Measurements from ENCODE around the gene SELENOS. TPM values are rescaled to one million over a fixed set of nuclear protein-coding genes. Genes with fewer than 3 reads are reported as not detected.

Gene SELENOS
- total RNA-seq, 2 donors from 2014 or later = 66.9 to 100 TPM

GRCh38 chr15:101267320-101268104 is 9.8 kb downstream of the SELENOS start:
- intact Hi-C loops (cut with DNase I) = loop anchor here (5.0 kb wide), 1 partner anchor 350 kb away; the partner anchor contains the start of gene LRRK1
- Histone ChIP-seq H3K4me3 (no peak overlapping the region), H3K36me3 (peaks cover 0 to 20% of the 10 kb centered on the region in 2 donors), H3K27ac (no peak overlapping the region), H3K9me3 (no peaks in the 10 kb centered on the region), H3K4me1 (replicated peaks) (no peaks in the 10 kb centered on the region), H3K27me3 (replicated peaks; ENCODE audit: insufficient read depth) (no peaks in the 10 kb centered on the region)
- WGBS = 54% methylated on average over 18 of the region's 18 CpGs
- no peak for DNase-seq (ENCODE audit: low spot score)
- TF ChIP-seq POLR2AphosphoS5 (IDR thresholded peaks at IDR 0.05) (no peak), CTCF (IDR thresholded peaks at IDR 0.05) (no peak), POLR2A (IDR thresholded peaks at IDR 0.05) (no peak)

GRCh38 chr15:101266787-101267186 is 10.5 kb downstream of the SELENOS start:
- DNase-seq (ENCODE audit: low spot score) = no peak
- Histone ChIP-seq H3K9me3 (no peaks in the 10 kb centered on the region), H3K4me3 (no peak overlapping the region), H3K27me3 (replicated peaks; ENCODE audit: insufficient read depth) (no peaks in the 10 kb centered on the region), H3K4me1 (replicated peaks) (no peaks in the 10 kb centered on the region), H3K27ac (no peak overlapping the region), H3K36me3 (peaks cover 0 to 15% of the 10 kb centered on the region in 2 donors)
- 73% methylated on average over 9 of the region's 9 CpGs for WGBS
- intact Hi-C loops (cut with DNase I) = loop anchor here (5.0 kb wide), 1 partner anchor 349 kb away; the partner anchor contains the start of gene LRRK1
- no peak for TF ChIP-seq POLR2A (IDR thresholded peaks at IDR 0.05)
- TF ChIP-seq POLR2AphosphoS5 (IDR thresholded peaks at IDR 0.05) = no peak
- TF ChIP-seq CTCF (IDR thresholded peaks at IDR 0.05) = no peak

GRCh38 chr15:101266034-101266433 is 11.3 kb downstream of the SELENOS start:
- intact Hi-C loops (cut with DNase I) = loop anchor here (5.0 kb wide), 1 partner anchor 349 kb away; the partner anchor contains the start of gene LRRK1
- no peak overlapping the region for H3K4me3 ChIP-seq
- TF ChIP-seq POLR2A (IDR thresholded peaks at IDR 0.05) = no peak
- no peak for TF ChIP-seq POLR2AphosphoS5 (IDR thresholded peaks at IDR 0.05)
- TF ChIP-seq CTCF (IDR thresholded peaks at IDR 0.05) = no peak
- WGBS = 77% methylated on average over 3 of the region's 3 CpGs
- no peak overlapping the region for H3K27ac ChIP-seq
- no peak for DNase-seq (ENCODE audit: low spot score)
- H3K4me1 ChIP-seq (replicated peaks) = no peaks in the 10 kb centered on the region
- peaks cover 0 to 8% of the 10 kb centered on the region in 2 donors for H3K36me3 ChIP-seq
- H3K27me3 ChIP-seq (replicated peaks; ENCODE audit: insufficient read depth) = no peaks in the 10 kb centered on the region
- H3K9me3 ChIP-seq = no peaks in the 10 kb centered on the region

GRCh38 chr15:101264911-101265641 is 12.2 kb downstream of the SELENOS start:
- no peak for DNase-seq (ENCODE audit: low spot score)
- Histone ChIP-seq H3K27ac (no peak overlapping the region), H3K9me3 (no peaks in the 10 kb centered on the region), H3K36me3 (no peaks in the 10 kb centered on the region), H3K27me3 (replicated peaks; ENCODE audit: insufficient read depth) (no peaks in the 10 kb centered on the region), H3K4me1 (replicated peaks) (no peaks in the 10 kb centered on the region), H3K4me3 (no peak overlapping the region)
- TF ChIP-seq POLR2AphosphoS5 (IDR thresholded peaks at IDR 0.05) (no peak), CTCF (IDR thresholded peaks at IDR 0.05) (no peak), POLR2A (IDR thresholded peaks at IDR 0.05) (no peak)
- intact Hi-C loops (cut with DNase I) = loop anchor here (5.0 kb wide), 1 partner anchor 348 kb away; the partner anchor contains the start of gene LRRK1
- 86% methylated on average over 17 of the region's 17 CpGs for WGBS
